NCI-H748 treated with DMSO at 0.1 percent for 48 hours (cell line): ENCODE measurements around the gene THBD.

Source experiments
- DNase-seq: peaks from one replicate; lab custom pipeline; 2025; lab: John Stamatoyannopoulos, UW

The THBD gene

GRCh38 chr20:23084845-23085365 is 35.4 kb upstream of the THBD start:
- no peak for DNase-seq

DNA sequence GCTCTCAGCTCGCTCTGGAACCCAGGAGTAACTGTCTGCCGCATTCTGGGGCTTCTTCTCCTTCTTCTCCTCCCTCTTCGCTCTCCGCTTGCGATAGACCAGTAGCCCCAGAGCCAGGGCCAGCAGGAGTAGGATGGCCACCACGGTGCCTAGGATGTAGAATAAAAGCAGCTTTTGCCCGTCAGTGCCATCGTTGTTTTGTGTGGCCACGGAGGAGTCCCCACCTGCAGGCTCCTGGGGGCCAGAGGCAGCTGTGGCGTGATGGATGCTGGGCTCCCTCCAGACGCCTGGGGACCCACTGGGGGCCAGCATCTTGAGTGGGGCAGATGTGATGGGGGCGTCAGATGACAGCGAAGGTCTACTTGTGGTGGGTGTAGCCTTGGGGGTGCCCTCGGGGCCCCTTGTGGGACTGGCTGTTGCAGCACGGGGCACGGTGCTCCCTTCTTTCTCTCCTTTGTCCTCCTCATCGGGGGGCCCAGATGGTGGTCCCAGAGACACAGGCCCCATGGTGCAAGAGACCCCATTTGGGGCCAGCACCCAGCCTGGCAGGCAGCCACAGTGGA is 34.9 kb upstream of the THBD start:
- no peak for DNase-seq

DNA sequence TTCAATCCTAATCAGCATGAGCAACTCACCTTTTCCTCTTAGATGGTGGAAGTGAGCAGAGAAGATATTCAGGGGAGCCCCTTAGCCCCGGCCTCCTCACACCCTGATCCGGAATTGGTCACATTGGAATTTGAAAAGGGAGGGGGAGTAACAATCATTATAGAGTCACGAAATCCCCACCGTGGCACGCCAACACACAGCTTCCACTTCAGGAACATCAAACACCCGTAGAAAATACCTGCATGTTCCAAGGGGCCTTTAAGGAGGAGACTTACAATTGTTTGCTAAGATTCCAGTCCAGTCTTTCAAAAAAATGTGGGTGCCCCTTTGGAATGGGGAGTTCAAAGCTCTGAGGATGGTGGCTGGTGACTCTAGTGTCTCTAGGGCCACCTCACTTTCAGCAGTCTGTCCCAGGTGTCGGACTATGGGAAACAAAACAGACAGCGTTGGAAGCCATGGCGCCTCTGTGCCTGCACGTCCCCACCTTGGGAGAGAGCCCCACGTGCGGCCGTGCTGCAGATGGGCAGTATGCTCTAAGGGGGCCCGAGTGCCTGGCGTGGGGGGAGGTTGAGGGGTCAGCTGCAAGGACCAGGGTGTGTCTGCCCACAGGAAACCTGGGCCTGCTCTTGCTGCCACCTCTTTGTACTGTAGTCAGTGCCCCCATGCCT is 34.2 kb upstream of the THBD start:
- no peak for DNase-seq

DNA sequence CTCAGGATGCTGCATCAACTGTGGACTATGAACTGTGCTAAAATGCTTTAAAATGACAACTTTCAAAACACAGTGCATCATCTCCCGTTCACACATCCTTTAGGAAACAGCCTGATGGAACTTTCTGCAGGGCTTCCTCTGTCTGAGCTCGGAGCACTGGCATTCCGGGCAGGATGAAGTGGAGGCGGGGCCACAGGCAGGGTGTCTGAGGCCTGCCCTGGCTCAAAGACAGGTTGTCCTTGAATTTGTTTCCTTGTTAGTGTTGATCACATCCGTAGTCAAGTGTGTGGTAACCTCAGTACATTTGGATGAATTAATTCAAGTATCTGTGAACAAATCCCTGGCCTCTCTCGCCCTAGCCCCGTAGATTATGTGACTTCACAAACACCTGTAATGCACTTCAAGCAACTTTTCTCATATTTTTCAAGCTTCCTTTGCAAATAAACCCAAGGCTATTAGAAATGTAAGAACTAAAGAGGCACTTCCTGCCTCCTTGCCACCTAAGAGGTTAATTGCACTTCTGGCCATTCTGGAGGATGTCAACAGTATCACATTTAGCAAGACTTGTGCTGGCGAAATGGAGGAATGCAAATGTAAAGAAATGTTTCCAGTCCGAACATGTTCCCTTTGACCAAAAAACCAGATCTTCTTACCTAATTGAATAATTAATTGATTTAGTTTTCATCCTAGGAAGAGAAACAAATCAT is 33.5 kb upstream of the THBD start:
- no peak for DNase-seq

DNA sequence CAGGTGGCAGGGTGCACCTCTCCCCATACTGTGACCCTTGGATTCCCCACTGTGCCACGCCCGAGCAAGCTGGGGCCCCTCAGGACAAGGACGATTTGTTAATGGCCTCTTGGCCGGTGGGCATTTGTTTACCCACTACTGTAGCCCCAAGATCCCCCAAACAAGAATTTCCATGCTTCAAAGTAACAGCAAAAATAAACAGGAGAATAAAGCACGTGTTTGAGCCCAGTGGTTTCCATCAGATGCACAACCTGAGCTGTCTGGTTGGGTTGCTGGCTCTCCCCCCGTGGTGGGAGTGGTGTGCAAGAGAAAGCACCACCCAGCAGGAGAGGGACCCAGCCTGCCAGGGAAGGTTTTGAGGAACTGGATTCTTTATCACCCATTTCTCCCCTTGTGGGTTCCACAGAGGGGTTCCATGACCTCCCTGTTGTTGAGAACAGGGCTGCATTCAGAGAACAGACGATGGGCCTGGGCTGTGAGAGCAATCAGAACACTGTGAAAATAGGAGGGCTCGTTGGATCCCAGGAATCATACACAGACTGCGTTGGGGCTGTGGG is 31.9 kb upstream of the THBD start:
- no peak for DNase-seq

DNA sequence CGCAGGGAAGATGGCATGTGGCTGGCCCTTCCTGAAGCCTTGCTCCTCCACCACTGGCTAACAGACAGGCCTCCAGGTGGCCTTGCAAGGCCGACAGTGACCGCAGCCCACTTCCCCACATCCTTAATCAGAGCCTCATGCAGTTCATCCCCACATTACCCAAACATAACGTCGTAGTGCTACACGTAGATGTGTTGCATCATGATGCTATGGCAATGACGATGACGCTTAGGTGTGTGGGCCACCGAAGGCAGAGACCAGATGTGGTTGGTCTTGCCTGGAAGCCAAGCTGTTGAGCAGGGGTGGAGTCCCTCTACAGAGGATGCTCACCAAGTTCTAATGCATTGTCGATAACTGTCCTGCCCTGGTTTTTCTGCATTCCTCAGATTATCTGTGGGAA is 31.0 kb upstream of the THBD start:
- no peak for DNase-seq

DNA sequence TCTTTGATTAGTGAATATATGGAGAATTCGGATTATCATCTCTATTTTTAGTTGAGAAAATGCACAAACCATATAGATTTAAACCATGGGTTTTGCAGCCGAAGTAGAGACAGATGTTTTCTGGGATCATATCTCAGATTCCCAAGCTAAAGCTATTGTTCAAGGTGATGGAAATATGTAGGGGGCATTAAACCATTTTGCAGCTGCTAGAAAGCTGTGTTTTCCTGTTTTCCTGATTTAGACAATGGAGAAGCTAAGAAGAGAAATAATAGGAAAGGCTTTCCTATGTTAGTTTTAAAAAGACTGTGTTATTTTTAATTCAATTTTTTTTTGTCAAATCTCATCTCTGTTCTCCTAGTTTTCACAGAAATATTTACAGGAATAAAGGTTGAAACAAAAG is 30.5 kb upstream of the THBD start:
- DNase-seq, result no peak

GRCh38 chr20:23079016-23079351 is 29.5 kb upstream of the THBD start:
- peak; percentile 93 for DNase-seq

DNA sequence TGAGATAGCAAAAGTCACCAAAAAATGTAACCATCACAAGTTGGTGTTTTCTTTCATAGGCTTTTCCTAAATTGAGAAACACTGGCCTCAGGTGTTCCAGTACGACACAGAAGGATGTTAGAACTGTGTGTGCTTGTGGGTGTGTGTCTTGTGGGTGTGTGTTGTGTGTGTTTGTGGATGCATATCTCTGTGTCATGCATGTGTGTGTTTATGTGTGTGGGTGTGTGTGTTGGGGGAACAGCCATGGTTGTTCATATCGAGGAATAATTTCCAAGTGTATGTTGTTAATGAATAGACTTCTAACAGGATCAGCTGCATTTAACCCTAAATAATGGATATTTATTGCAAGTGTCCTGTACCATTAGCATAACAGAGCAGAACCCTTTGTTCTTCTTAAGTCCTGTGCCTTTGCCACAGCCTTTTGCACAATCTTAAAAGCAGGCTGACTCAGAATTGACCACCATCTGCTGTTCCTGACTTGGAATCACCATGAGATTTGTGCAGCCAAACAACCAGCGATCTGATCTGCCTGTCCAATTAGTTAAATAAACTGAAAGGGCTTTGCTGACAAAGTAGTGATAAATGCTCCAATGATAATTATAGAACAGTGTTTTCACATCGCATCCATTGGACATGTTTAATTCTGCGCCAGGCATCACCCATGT is 29.0 kb upstream of the THBD start:
- DNase-seq, result no peak

GRCh38 chr20:23077277-23077676 is 27.8 kb upstream of the THBD start:
- DNase-seq, result no peak

DNA sequence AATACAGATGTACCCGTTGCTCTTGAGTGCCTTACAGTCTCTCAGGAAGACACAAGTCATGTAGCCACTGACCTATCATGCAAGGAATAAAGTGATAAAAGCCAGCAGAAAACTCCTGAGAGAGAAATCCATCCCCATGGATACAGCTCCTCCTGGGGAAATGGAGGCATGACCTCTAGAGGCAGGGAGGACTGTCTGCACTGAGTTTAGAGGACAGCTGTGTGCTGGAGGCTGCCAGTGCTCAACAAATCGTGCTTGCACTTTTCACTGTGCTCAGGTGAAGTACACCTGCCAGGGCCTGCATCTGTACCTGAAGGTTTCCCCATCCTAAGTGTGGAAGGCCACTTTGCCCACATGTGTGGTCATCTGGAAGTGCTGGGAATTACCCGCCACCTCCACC is 24.6 kb upstream of the THBD start:
- no peak for DNase-seq

GRCh38 chr20:23072892-23073586 is 23.6 kb upstream of the THBD start:
- no peak for DNase-seq

DNA sequence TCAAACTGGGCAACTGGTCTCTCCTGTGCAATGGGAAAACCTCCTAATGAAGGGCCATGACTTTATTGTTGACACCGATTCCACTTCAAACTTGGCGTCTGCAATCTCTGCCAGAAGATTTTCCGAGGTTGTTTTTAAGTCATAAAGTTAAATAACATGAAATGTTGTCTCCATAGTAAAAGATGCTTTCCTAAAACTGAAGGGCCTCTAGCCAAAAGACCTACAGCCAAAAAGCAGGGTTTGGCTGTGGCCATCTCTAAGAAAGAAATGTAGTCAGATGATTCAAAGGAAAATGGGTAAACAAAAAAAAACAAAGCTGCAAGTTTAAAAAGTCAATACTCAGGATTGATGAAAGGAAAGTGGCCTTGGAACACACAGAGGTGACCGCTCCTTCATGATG is 22.5 kb upstream of the THBD start:
- DNase-seq, result no peak

GRCh38 chr20:23071398-23071797 is 21.9 kb upstream of the THBD start:
- no peak for DNase-seq

GRCh38 chr20:23069108-23069507 is 19.6 kb upstream of the THBD start:
- no peak for DNase-seq

GRCh38 chr20:23068283-23068682 is 18.8 kb upstream of the THBD start:
- no peak for DNase-seq

- no peak for DNase-seq
These were observed 17.3 kb upstream of the THBD start for GRCh38 chr20:23066772-23067171.

GRCh38 chr20:23065266-23066201 is 16.1 kb upstream of the THBD start:
- no peak for DNase-seq

GRCh38 chr20:23063581-23063980 is 14.1 kb upstream of the THBD start:
- DNase-seq, result no peak

GRCh38 chr20:23063168-23063567 is 13.7 kb upstream of the THBD start:
- DNase-seq, result no peak

GRCh38 chr20:23062632-23063031 is 13.2 kb upstream of the THBD start:
- no peak for DNase-seq
